Measurements from ENCODE around the gene NKIRAS2. TPM values are rescaled to one million over a fixed set of nuclear protein-coding genes. Genes with fewer than 3 reads are reported as not detected.

The NKIRAS2 gene
- total RNA-seq (2021; fragmentation: NEBNext Ultra II Directional; extraction: Animal tissue kit (Norgen Biotek cat#: 25700)) = 10 to 100 TPM; 37.1 to 43.9 (median 40.3) TPM
- long read RNA-seq, transcript NKIRAS2-206 (4 exons, 1,909 nt) = major isoform, 47 of 57 reads
- long read RNA-seq, partial matches to known transcripts = 6 of 57 reads
- long read RNA-seq, other reads (novel, unspliced or antisense) = 1 of 57 reads

DNA sequence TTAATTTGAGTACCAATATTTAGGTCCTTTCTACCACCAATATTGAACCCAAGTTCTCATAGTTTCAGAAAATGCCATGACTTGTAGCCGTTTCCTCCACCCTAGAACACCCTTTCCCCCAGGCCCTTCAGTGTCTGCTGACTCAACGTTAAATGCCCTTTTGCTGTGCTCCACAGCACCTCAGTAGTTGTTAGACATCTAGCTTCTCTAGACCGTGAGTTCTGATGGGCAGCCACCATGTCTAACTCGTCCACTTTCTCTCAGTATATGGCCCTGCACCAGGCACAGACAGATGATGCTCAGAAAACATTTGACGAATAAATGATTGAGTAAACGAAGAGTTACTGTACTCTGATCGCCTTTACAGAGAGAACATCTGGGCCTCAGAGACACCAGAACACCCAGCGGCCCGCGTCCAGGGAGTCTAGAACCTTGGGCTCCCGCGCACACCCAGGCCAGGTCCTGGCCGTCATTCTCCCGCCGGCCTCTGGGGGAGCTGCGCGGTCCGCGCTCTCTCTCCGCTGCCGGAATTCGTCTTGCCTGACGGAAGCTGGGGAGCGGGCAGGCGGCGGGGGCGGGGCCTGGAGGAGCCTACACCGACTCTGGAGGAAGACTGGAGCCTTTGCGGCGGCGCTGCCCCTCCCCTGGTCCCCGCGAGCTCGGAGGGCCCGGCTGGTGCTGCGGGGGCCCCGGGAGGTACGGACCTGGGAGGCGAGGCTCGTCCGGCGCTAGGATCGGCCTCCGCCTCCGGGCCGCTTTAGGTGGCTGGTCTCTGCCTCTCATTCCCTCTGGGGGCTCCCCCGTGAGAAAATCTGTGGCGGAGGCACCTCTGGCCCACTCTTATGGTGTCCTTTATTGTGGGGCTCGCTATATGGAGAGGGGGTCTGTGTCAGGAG is at the start of gene NKIRAS2:
NKIRAS2 (plus strand) TSS at position 582 of the 896 bp plus-strand sequence. CDS start 1,488 bp downstream, outside the sequence.
- Mint-ChIP-seq H3K27me3 (ENCODE audit: insufficient read depth) (no peaks in the 10 kb centered on the region; the same call in 1 of the 2 replicates), H3K4me3 (peak within 1 kb of the TSS; percentile 97), H3K9me3 (no peaks in the 10 kb centered on the region), H3K4me1 (ENCODE audit: low read depth) (peaks cover 57% of the 10 kb centered on the region), H3K27ac (peak within 1 kb of the TSS; percentile 77), H3K36me3 (ENCODE audit: low read depth) (peaks cover 38% of the 10 kb centered on the region)
- TF ChIP-seq, protein P1, sequence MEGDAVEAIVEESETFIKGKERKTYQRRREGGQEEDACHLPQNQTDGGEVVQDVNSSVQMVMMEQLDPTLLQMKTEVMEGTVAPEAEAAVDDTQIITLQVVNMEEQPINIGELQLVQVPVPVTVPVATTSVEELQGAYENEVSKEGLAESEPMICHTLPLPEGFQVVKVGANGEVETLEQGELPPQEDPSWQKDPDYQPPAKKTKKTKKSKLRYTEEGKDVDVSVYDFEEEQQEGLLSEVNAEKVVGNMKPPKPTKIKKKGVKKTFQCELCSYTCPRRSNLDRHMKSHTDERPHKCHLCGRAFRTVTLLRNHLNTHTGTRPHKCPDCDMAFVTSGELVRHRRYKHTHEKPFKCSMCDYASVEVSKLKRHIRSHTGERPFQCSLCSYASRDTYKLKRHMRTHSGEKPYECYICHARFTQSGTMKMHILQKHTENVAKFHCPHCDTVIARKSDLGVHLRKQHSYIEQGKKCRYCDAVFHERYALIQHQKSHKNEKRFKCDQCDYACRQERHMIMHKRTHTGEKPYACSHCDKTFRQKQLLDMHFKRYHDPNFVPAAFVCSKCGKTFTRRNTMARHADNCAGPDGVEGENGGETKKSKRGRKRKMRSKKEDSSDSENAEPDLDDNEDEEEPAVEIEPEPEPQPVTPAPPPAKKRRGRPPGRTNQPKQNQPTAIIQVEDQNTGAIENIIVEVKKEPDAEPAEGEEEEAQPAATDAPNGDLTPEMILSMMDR (IDR thresholded peaks at IDR 0.05) = peak; percentile 92
- peak; percentile 90 for DNase-seq

DNA sequence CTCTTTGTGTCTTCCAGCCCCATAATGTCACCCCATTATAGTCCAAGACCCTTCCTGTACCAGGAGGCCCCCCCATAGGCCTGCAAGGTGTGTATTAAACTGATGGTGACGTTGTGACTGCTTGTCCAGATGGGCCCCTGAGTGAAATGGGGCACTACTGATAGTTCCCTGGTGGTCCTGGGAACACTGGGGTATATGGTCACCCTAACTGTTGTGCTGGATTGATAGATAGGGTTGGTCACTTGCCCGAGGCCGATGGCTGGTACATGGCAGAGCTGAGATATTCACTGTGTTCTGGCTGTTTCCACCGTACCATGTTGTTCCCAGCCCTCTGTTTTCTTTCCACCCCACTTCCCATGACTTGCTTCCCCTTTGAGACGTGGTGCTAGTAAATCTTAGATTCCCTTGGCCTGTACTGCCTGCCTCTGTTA is 49.0 kb upstream of the NKIRAS2 start:
- Mint-ChIP-seq H3K9me3 (no peaks in the 10 kb centered on the region), H3K4me1 (ENCODE audit: low read depth) (peaks cover 23% of the 10 kb centered on the region), H3K4me3 (no peak overlapping the region), H3K27ac (peak overlapping the region; percentile 35; the same call in 1 of the 2 replicates), H3K36me3 (ENCODE audit: low read depth) (peaks cover 26% of the 10 kb centered on the region), H3K27me3 (ENCODE audit: insufficient read depth) (peaks cover 14% of the 10 kb centered on the region)
- no peak for DNase-seq
- TF ChIP-seq, protein P1 (IDR thresholded peaks at IDR 0.05) = no peak

- no peak overlapping the region; the same call in 1 of the 2 replicates for H3K4me3 Mint-ChIP-seq
- peak overlapping the region; percentile 52 for H3K27ac Mint-ChIP-seq
- peaks cover 29% of the 10 kb centered on the region for H3K36me3 Mint-ChIP-seq (ENCODE audit: low read depth)
- H3K4me1 Mint-ChIP-seq (ENCODE audit: low read depth) = peaks cover 30% of the 10 kb centered on the region
- H3K27me3 Mint-ChIP-seq (ENCODE audit: insufficient read depth) = peaks cover 14% of the 10 kb centered on the region
- TF ChIP-seq, protein P1 (IDR thresholded peaks at IDR 0.05) = no peak
- H3K9me3 Mint-ChIP-seq = no peaks in the 10 kb centered on the region
- DNase-seq = no peak
Observed at GRCh38 chr17:41971721-41972523, 48.0 kb upstream of the NKIRAS2 start.

DNA sequence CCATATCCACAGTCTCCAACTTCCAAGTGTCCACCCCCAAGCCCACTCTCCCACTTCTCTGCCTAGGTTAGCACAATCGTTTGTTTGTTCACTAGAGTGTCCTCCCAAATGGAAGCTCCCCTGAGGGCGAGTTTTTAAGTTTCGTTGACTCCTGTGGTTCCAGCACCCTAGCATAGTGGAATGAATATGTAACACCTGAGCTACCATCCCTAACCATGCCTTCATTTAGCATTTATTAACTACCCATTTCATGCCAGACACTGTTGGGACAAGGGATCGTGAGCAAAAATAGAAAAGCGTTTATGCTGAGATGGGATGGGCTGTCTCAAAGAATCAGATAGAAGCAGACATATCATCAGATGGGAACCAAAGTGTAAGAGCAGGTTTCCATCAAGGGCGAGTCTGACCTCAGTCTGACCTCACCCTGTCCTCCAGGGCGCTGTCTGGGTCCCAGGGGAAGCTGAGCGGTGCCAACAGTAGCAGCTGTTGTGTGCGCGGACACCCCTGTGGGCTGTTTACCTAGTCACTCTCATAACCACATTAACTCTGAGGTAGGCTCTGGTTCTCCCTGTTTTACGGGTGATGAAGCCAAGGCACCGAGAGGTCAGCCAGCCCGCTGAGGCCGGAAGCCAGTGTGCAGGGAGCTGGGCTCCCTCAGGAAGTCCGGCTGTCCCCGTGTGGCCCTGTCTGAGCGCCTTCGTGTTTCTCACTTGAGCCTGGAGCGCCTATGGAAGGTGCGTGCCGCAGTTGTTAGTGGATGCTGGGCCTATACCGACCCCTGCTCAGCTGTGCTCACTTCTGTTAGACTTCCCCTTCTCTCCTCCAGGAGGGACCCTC is 47.1 kb upstream of the NKIRAS2 start:
- Mint-ChIP-seq H3K4me3 (no peak overlapping the region; the same call in 1 of the 2 replicates), H3K36me3 (ENCODE audit: low read depth) (peaks cover 30% of the 10 kb centered on the region), H3K27me3 (ENCODE audit: insufficient read depth) (peaks cover 12% of the 10 kb centered on the region), H3K4me1 (ENCODE audit: low read depth) (peaks cover 32% of the 10 kb centered on the region), H3K27ac (peak overlapping the region; percentile 52), H3K9me3 (no peaks in the 10 kb centered on the region)
- TF ChIP-seq, protein P1 (IDR thresholded peaks at IDR 0.05) = no peak
- no peak for DNase-seq

All from HFFc6 (cell line).